HL-60 (cell line): ENCODE measurements around the gene ASIC3.

Source experiments
- DNase-seq, 2 experiments: peaks; one replicate each; pipeline ENCODE4 v3.0.0-alpha.2; 2010 to 2020; ENCODE audit warnings: low read depth in 1 of 2, low spot score in 1 of 2
- H3K27ac ChIP-seq: fragments of 250-450 bp; sonication (Bioruptor Pico); replicated peaks from 2 replicates; pipeline ENCODE4 v1.5.1; 2020; ENCODE audit warnings: mild to moderate bottlenecking, moderate library complexity
- H3K27me3 ChIP-seq: fragments of 250-450 bp; sonication (Bioruptor Pico); 2 replicates; pipeline ENCODE4 v1.5.1; 2021; ENCODE audit warnings: mild to moderate bottlenecking, moderate library complexity; ENCODE audit not compliant: insufficient read depth, poor library complexity, severe bottlenecking
- H3K4me3 ChIP-seq: replicated peaks from 2 replicates; pipeline ENCODE4 v1.5.1; 2011; ENCODE audit warnings: mild to moderate bottlenecking, control low read depth, low read length; ENCODE audit not compliant: insufficient read depth
- CTCF ChIP-seq: IDR thresholded peaks from one replicate; pipeline ENCODE4 v1.5.1; 2011; ENCODE audit warnings: low read length, control low read depth, inconsistent platforms; ENCODE audit not compliant: insufficient read depth
- GABPA ChIP-seq: IDR thresholded peaks from 2 replicates; pipeline ENCODE4 v1.6.1; 2012; ENCODE audit warnings: low read depth
- POLR2AphosphoS5 ChIP-seq: IDR thresholded peaks from 2 replicates; pipeline ENCODE4 v1.6.1; 2012; ENCODE audit warnings: low read depth
- REST ChIP-seq: IDR thresholded peaks from 2 replicates; pipeline ENCODE4 v1.6.1; 2012; ENCODE audit warnings: low read depth; ENCODE audit not compliant: insufficient replicate concordance
- SPI1 ChIP-seq: IDR thresholded peaks from 2 replicates; pipeline ENCODE4 v1.6.1; 2012; ENCODE audit warnings: low read depth, mild to moderate bottlenecking, borderline replicate concordance

ASIC3 gene

GRCh38 chr7:151031011-151031410, 17.3 kb upstream of the ASIC3 start:
- Histone ChIP-seq H3K27me3 (no peaks in the 10 kb centered on the region), H3K4me3 (no peak overlapping the region), H3K27ac (no peak overlapping the region)
- DNase-seq: no peak
- TF ChIP-seq REST (no peak), GABPA (no peak), POLR2AphosphoS5 (no peak), CTCF (no peak), SPI1 (no peak)

- TF ChIP-seq SPI1 (peak; percentile 54; the same call in 1 of the 2 replicates), REST (no peak)
- no peak for DNase-seq
These were observed 15.1 kb upstream of the ASIC3 start for GRCh38 chr7:151032936-151033863.

GRCh38 chr7:151033864-151034249, 14.5 kb upstream of the ASIC3 start:
- no peaks in the 10 kb centered on the region for H3K27me3 ChIP-seq
- TF ChIP-seq CTCF (no peak), REST (no peak), GABPA (no peak), POLR2AphosphoS5 (no peak), SPI1 (no peak)
- no peak overlapping the region for H3K27ac ChIP-seq
- DNase-seq: no peak
- H3K4me3 ChIP-seq: no peak overlapping the region

More at GRCh38 chr7:151032936-151033863, 15.1 kb upstream of the ASIC3 start:
- no peak overlapping the region for H3K4me3 ChIP-seq
- H3K27me3 ChIP-seq: no peaks in the 10 kb centered on the region
- H3K27ac ChIP-seq: no peak overlapping the region
